HCT116 (cell line): Measurements from ENCODE around the gene RNF217. TPM values are rescaled to one million over a fixed set of nuclear protein-coding genes. Genes with fewer than 3 reads are reported as not detected.

Source experiments
- ATAC-seq: fragments of 200-7000 bp; cut with Tn5 transposase; 2 replicates; pipeline ENCODE4 v1.9.1; 2020; ENCODE audit warnings: mild to moderate bottlenecking, moderate library complexity
- BruUV-seq: library from RNA; stranded (reverse); fragments of 400-500 nt; replicated peaks from 2 replicates; lab custom pipeline; 2021; lab: Mats Ljungman, UMichigan
- CTCF ChIA-PET: fragments of 300-600 bp; sonication (Branson Sonifier 250); formaldehyde crosslinking; loops from one replicate; lab custom pipeline; 2021; ENCODE audit warnings: antibody characterized with exemption; lab: Charles Lee
- POLR2A ChIA-PET: fragments of 300-600, 350-600 bp; sonication (Branson Sonifier 250); formaldehyde crosslinking; loops from one replicate; lab custom pipeline; 2021; ENCODE audit warnings: antibody characterized with exemption; lab: Charles Lee
- RAD21 ChIA-PET, 2 experiments: fragments of 300-600 bp; sonication (Branson Sonifier 250); formaldehyde crosslinking; loops; one replicate each; lab custom pipeline; 2023; ENCODE audit warnings: low total read pairs in 2 of 2; ENCODE audit not compliant: uncharacterized antibody in 2 of 2, unreplicated experiment in 2 of 2, low non-redundant PET in 1 of 2; lab: Charles Lee
- DNase-seq: peaks from one replicate; pipeline ENCODE4 v3.0.0-alpha.2; 2010; ENCODE audit warnings: low read depth, low spot score
- H2AFZ ChIP-seq: fragments of 200-600 bp; shearing (Covaris generic), sonication (generic); 2 replicates; pipeline ENCODE4 v1.6.1; 2017; ENCODE audit warnings: low read depth, mixed run types, mixed read lengths, antibody characterized with exemption, low read length; ENCODE audit not compliant: poor library complexity, severe bottlenecking
- H3K27ac ChIP-seq: 2 replicates; pipeline ENCODE4 v1.5.1; 2012; ENCODE audit warnings: low read depth, low read length
- H3K27me3 ChIP-seq: fragments of 200-600 bp; sonication (generic); 2 replicates; pipeline ENCODE4 v1.6.1; 2016; ENCODE audit warnings: mixed run types, low read length, mixed read lengths; ENCODE audit not compliant: insufficient read depth
- H3K36me3 ChIP-seq, 2 experiments: fragments of 200-500 bp in 1 of 2; fragments of 200-600 bp in 1 of 2; sonication (Bioruptor generic) in 1 of 2; sonication (generic) in 1 of 2; 2 replicates each; pipeline versions ENCODE4 v1.5.1 to v1.6.1; 2014 to 2016; ENCODE audit warnings: low read length in 2 of 2, inconsistent platforms in 1 of 2, mixed read lengths in 1 of 2, mixed run types in 1 of 2; ENCODE audit not compliant: insufficient read depth in 2 of 2, control insufficient read depth in 1 of 2
- H3K4me1 ChIP-seq, 2 experiments: fragments of 200-600 bp in 1 of 2; sonication (generic) in 1 of 2; 2 replicates each; pipeline versions ENCODE4 v1.5.1 to v1.6.1; 2012 to 2017; ENCODE audit warnings: low read length in 2 of 2, inconsistent platforms in 1 of 2, mild to moderate bottlenecking in 1 of 2, mixed read lengths in 1 of 2, mixed run types in 1 of 2, moderate library complexity in 1 of 2; ENCODE audit not compliant: insufficient read depth in 2 of 2, control insufficient read depth in 1 of 2
- H3K4me2 ChIP-seq: fragments of 200-600 bp; sonication (generic); 2 replicates; pipeline ENCODE4 v1.6.1; 2017; ENCODE audit warnings: mixed run types, low read length, mixed read lengths
- H3K4me3 ChIP-seq, 2 experiments: fragments of 200-600 bp in 1 of 2; sonication (generic) in 1 of 2; replicated peaks in 1 of 2; 2 replicates each; pipeline ENCODE4 v1.5.1; 2011 to 2016; ENCODE audit warnings: low read length in 2 of 2, control low read depth in 1 of 2, low read depth in 1 of 2, mild to moderate bottlenecking in 1 of 2, mixed read lengths in 1 of 2, mixed run types in 1 of 2
- H3K79me2 ChIP-seq: fragments of 200-600 bp; sonication (generic); 2 replicates; pipeline ENCODE4 v1.6.1; 2017; ENCODE audit warnings: mild to moderate bottlenecking, mixed run types, low read length, moderate library complexity, mixed read lengths; ENCODE audit not compliant: insufficient read depth
- H3K9ac ChIP-seq: fragments of 200-600 bp; sonication (generic); 2 replicates; pipeline ENCODE4 v1.6.1; 2016; ENCODE audit warnings: low read length, mixed read lengths
- H3K9me2 ChIP-seq: fragments of 200-600 bp; sonication (generic), shearing (Covaris generic); 2 replicates; pipeline ENCODE4 v1.6.1; 2017; ENCODE audit warnings: mixed run types, mild to moderate bottlenecking, moderate library complexity; ENCODE audit not compliant: insufficient read depth
- H3K9me3 ChIP-seq, 2 experiments: fragments of 200-500 bp in 1 of 2; fragments of 200-600 bp in 1 of 2; sonication (Bioruptor generic) in 1 of 2; sonication (generic) in 1 of 2; 2 replicates each; pipeline ENCODE4 v1.6.1; 2014 to 2017; ENCODE audit warnings: low read length in 2 of 2, mixed read lengths in 2 of 2, inconsistent platforms in 1 of 2, low read depth in 1 of 2, mild to moderate bottlenecking in 1 of 2, mixed run types in 1 of 2, moderate library complexity in 1 of 2; ENCODE audit not compliant: control insufficient read depth in 1 of 2, insufficient read depth in 1 of 2
- H4K20me1 ChIP-seq: fragments of 200-600 bp; sonication (generic), shearing (Covaris generic); 2 replicates; pipeline ENCODE4 v1.6.1; 2017; ENCODE audit warnings: mixed run types, mild to moderate bottlenecking, moderate library complexity; ENCODE audit not compliant: insufficient read depth
- CBX3 ChIP-seq: IDR thresholded peaks from 2 replicates; pipeline ENCODE4 v1.6.1; 2012; ENCODE audit warnings: low read depth
- EGR1 ChIP-seq: IDR thresholded peaks from 2 replicates; pipeline ENCODE4 v1.6.1; 2012; ENCODE audit warnings: low read depth
- ELF1 ChIP-seq: IDR thresholded peaks from 2 replicates; pipeline ENCODE4 v1.6.1; 2012; ENCODE audit warnings: low read depth, borderline replicate concordance
- EZH2phosphoT487 ChIP-seq: fragments of 200-600 bp; IDR thresholded peaks from 2 replicates; pipeline ENCODE4 v1.6.1; 2018; ENCODE audit warnings: antibody characterized with exemption, borderline replicate concordance
- JUND ChIP-seq: IDR thresholded peaks from 2 replicates; pipeline ENCODE4 v1.6.1; 2012
- POLR2AphosphoS5 ChIP-seq: IDR thresholded peaks from 2 replicates; pipeline ENCODE4 v1.6.1; 2011; ENCODE audit warnings: mild to moderate bottlenecking, low read depth, low read length, moderate library complexity
- RAD21 ChIP-seq: IDR thresholded peaks from 2 replicates; pipeline ENCODE4 v1.6.1; 2012; ENCODE audit warnings: low read depth, mild to moderate bottlenecking
- REST ChIP-seq: IDR thresholded peaks from 2 replicates; pipeline ENCODE4 v1.6.1; 2012; ENCODE audit warnings: low read depth
- ZBTB33 ChIP-seq: IDR thresholded peaks from 2 replicates; pipeline ENCODE4 v1.6.1; 2011; ENCODE audit warnings: mild to moderate bottlenecking, low read length, moderate library complexity; ENCODE audit not compliant: insufficient replicate concordance; ENCODE audit errors: extremely low read depth
- ZFX ChIP-seq: fragments of 450-650 bp; IDR thresholded peaks from 2 replicates; pipeline ENCODE4 v1.6.1; 2017
- intact Hi-C: fragments of 100-400 bp; cut with micrococcal nuclease; formaldehyde crosslinking; loops from 2 replicates; pipeline ENCODE4 v1.10.0; 2022
- total RNA-seq: library from RNA; stranded (reverse); gene quantifications from one replicate; pipeline ENCODE4 v1.2.1, GENCODE V29; 2021; ENCODE audit not compliant: unreplicated experiment
- TF ChIP-seq, protein P1 (sequence below), 3 experiments: fragments of 200-600 bp in 1 of 3; sonication (generic) in 1 of 3; IDR thresholded peaks in 2 of 3; conservative IDR thresholded peaks in 1 of 3; 2 replicates each; pipeline ENCODE4 v1.5.1; 2012 to 2017; ENCODE audit warnings: low read depth in 2 of 3, low read length in 2 of 3, antibody characterized with exemption in 1 of 3, borderline replicate concordance in 1 of 3, control low read depth in 1 of 3, mild to moderate bottlenecking in 1 of 3, mixed read lengths in 1 of 3, mixed run types in 1 of 3, moderate library complexity in 1 of 3; ENCODE audit not compliant: insufficient read depth in 1 of 3
- TF ChIP-seq, protein P2 (sequence below): IDR thresholded peaks from 2 replicates; pipeline ENCODE4 v1.6.1; 2012
- TF ChIP-seq, protein P3 (sequence below): IDR thresholded peaks from 2 replicates; pipeline ENCODE4 v1.6.1; 2012

The RNF217 gene
- total RNA-seq, 1 experiment from 2014 or later, result 20.4 TPM

- TF ChIP-seq ZBTB33, result no peak
- no peak for TF ChIP-seq ZFX
- TF ChIP-seq, protein P1, sequence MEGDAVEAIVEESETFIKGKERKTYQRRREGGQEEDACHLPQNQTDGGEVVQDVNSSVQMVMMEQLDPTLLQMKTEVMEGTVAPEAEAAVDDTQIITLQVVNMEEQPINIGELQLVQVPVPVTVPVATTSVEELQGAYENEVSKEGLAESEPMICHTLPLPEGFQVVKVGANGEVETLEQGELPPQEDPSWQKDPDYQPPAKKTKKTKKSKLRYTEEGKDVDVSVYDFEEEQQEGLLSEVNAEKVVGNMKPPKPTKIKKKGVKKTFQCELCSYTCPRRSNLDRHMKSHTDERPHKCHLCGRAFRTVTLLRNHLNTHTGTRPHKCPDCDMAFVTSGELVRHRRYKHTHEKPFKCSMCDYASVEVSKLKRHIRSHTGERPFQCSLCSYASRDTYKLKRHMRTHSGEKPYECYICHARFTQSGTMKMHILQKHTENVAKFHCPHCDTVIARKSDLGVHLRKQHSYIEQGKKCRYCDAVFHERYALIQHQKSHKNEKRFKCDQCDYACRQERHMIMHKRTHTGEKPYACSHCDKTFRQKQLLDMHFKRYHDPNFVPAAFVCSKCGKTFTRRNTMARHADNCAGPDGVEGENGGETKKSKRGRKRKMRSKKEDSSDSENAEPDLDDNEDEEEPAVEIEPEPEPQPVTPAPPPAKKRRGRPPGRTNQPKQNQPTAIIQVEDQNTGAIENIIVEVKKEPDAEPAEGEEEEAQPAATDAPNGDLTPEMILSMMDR (IDR thresholded peaks at IDR 0.05 in 2 of 3, conservative IDR thresholded peaks at IDR 0.05 in 1 of 3; ENCODE audit: borderline replicate concordance in 1 of 3, insufficient read depth in 1 of 3, low read depth in 2 of 3, low read length in 2 of 3), result no peak
- TF ChIP-seq, protein P2, sequence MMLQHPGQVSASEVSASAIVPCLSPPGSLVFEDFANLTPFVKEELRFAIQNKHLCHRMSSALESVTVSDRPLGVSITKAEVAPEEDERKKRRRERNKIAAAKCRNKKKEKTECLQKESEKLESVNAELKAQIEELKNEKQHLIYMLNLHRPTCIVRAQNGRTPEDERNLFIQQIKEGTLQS, result no peak
- TF ChIP-seq ELF1, result no peak
These were observed 25.1 kb downstream of the RNF217 start (continued) for GRCh38 chr6:124987291-124987690.

- CTCF ChIA-PET, result no interaction called here
- Histone ChIP-seq H3K4me3 (no peak overlapping the region), H2AFZ (no peak overlapping the region), H3K9me2 (no peaks in the 10 kb centered on the region), H4K20me1 (no peaks in the 10 kb centered on the region), H3K4me1 (peaks cover 20 to 31% of the 10 kb centered on the region in 2 experiments), H3K4me2 (no peak overlapping the region), H3K27me3 (no peaks in the 10 kb centered on the region), H3K9me3 (no peaks in the 10 kb centered on the region), H3K27ac (no peak overlapping the region), H3K9ac (no peak overlapping the region), H3K79me2 (peaks cover 82% of the 10 kb centered on the region), H3K36me3 (no peaks in the 10 kb centered on the region)
- ATAC-seq, result no peak
- intact Hi-C loops, result no loop called here
- RAD21 ChIA-PET, result no interaction called here
- DNase-seq, result no peak
- POLR2A ChIA-PET, result no interaction called here
- BruUV-seq, result no TSS peak
- no peak for TF ChIP-seq EGR1
- TF ChIP-seq REST, result no peak
- TF ChIP-seq, protein P1 (IDR thresholded peaks at IDR 0.05 in 2 of 3, conservative IDR thresholded peaks at IDR 0.05 in 1 of 3; ENCODE audit: borderline replicate concordance in 1 of 3, insufficient read depth in 1 of 3, low read depth in 2 of 3, low read length in 2 of 3), result no peak
- TF ChIP-seq CBX3, result no peak
- TF ChIP-seq ELF1, result no peak
- no peak for TF ChIP-seq POLR2AphosphoS5
- no peak for TF ChIP-seq RAD21
- no peak for TF ChIP-seq EZH2phosphoT487
- TF ChIP-seq JUND, result no peak
- TF ChIP-seq, protein P3, sequence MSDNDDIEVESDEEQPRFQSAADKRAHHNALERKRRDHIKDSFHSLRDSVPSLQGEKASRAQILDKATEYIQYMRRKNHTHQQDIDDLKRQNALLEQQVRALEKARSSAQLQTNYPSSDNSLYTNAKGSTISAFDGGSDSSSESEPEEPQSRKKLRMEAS, result no peak
These were observed 25.9 kb downstream of the RNF217 start for GRCh38 chr6:124987999-124988591.
